ENCODE results near the gene INTS1.

The INTS1 gene

DNA sequence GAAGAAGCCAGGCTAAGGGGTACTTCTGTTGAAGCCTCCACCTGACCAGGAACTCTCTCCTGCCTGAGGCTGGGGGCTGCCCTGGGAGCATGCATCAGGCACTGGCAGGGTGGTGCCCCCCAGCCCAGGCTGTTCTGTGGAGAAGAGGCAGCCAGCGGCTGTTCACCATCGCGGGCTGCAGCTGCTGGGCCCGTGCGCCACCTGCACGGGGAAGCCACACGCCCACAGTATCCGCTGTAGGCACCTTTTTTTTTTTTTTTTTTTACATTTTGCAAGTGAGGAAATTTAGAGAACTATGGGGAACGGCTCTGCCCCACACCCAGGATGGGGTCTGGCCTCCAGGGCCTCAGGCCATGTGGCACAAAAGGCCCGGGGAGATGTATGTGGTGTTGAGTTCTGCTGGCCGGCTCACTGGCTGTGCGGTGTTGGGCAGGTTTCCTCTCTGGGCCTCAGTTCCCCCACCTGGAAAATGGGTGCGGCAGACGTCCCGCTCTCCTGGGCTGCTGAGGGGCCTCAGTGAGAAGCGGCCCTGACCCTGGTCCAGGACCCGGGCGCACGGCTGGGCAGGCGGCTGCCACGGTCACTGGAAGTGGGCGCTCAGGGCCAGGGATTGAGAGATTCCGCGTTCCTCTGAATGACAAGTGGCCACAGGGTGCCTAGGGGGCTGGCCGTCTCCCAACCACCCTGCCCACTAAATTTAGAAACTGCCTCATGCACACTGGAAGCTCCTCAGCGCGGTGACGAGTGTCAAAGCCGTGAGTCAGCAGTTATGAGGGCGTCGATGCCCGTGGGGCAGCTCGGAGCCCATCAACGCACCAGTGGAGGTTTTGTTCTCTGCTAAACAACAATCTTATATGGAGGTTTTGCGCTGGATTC lies 8.8 kb upstream of the INTS1 start:
- Mint-ChIP-seq H3K4me3 (peak overlapping the region; percentile 20), H3K27ac (peak overlapping the region; percentile 90), H3K9me3 (no peaks in the 10 kb centered on the region), H3K4me1 (ENCODE audit: low read depth) (peaks cover 43% of the 10 kb centered on the region), H3K27me3 (peaks cover 13% of the 10 kb centered on the region), H3K36me3 (ENCODE audit: low read depth) (no peaks in the 10 kb centered on the region)
- intact Hi-C loops (cut with micrococcal nuclease): no loop called here

DNA sequence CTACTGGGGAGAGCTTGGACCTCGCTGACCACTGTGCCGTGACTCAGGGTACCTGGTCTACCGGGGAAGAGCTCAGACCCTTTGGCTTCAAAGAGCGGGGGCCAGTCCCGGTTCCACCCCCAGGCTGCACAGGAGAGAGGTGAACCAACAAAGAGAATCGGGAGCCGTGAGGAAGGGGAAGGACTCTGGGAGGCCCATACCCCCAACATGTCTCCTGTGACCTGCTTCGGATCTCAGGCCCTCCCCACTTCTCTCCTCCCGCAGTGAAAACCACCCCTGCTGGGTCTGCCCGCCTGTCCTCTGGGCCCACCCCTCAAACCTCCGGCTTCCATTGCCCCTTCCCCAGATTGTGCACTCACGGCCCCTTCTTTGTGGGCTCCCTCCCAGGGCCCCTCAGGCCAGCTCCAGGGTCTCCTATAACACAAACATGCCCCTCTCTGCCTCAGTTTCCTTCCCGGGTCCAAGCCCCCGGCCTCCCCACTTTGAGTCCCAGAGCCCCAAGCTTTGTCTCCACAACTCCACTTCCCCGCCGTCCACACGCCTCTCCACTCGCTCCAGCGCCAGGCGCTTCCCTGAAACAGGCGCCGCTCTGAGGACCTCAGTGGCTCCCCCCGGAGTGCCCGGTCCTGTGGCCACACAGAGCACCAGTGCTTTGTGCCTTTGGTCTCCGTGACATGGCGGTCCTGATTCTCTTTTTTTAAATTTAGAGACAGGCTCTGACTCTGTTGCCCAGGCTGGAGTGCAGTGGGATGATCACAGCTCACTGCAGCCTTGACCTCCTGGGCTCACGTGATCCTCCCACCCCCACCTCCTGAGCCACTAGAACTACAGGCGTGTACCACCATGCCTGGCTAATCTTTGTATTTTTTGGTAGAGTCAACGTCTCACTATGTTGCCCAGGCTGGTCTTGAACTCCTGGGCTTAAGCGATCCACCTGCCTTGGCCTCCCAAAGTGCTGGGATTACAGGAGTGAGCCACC lies 7.5 kb upstream of the INTS1 start:
- H3K4me3 Mint-ChIP-seq: no peak overlapping the region
- peaks cover 49% of the 10 kb centered on the region for H3K4me1 Mint-ChIP-seq (ENCODE audit: low read depth)
- intact Hi-C loops (cut with micrococcal nuclease): no loop called here
- H3K27ac Mint-ChIP-seq: peak overlapping the region; percentile 90
- no peaks in the 10 kb centered on the region for H3K36me3 Mint-ChIP-seq (ENCODE audit: low read depth)
- H3K9me3 Mint-ChIP-seq: no peaks in the 10 kb centered on the region
- H3K27me3 Mint-ChIP-seq: peaks cover 13% of the 10 kb centered on the region

DNA sequence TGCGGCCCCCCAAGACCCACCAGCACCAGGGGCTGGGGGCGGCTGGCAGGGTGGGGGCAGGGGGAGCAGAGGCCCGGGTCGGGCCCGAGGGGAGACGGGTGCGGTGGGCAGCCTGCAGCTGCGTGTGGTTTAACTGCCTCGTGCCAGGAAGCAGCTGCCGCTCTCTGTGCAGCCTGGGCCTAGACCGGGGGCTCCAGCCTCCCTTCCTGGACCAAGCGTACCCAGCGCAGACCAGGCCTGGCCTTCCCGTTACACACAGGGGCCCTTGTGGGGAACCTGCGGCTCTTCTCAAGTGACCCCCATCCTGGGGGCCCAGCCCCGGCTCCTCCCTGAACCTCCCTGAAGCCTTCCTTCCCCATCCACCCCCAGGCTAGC lies 6.6 kb upstream of the INTS1 start:
- peaks cover 59% of the 10 kb centered on the region for H3K4me1 Mint-ChIP-seq (ENCODE audit: low read depth)
- peaks cover 13% of the 10 kb centered on the region for H3K27me3 Mint-ChIP-seq
- no peaks in the 10 kb centered on the region for H3K9me3 Mint-ChIP-seq
- peak overlapping the region; percentile 90 for H3K27ac Mint-ChIP-seq
- no peaks in the 10 kb centered on the region for H3K36me3 Mint-ChIP-seq (ENCODE audit: low read depth)
- no peak overlapping the region for H3K4me3 Mint-ChIP-seq
- intact Hi-C loops (cut with micrococcal nuclease): no loop called here

DNA sequence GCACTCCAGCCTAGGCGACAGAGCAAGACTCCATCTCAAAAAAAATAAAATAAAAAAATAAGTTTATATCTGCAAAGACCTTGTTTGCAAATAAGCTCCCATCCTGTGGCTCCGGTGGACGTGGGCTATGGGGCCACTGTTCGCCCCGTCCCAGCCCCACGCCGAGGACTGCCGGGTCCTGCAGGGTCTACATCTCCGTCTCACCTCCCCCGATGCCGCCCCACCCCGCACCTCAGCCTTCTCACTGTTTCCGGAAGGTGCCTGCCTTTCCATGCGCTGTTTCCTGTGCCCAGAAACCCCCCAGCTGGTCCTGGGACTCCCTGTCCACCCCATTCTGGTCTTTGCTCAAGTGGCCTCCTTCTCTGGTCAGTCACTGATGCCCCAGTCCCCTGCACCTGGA lies 5.0 kb upstream of the INTS1 start:
- no peak overlapping the region for H3K4me3 Mint-ChIP-seq
- no peaks in the 10 kb centered on the region for H3K9me3 Mint-ChIP-seq
- H3K27ac Mint-ChIP-seq: no peak overlapping the region
- H3K27me3 Mint-ChIP-seq: peaks cover 13% of the 10 kb centered on the region
- no peaks in the 10 kb centered on the region for H3K36me3 Mint-ChIP-seq (ENCODE audit: low read depth)
- intact Hi-C loops (cut with micrococcal nuclease): no loop called here
- peaks cover 53% of the 10 kb centered on the region for H3K4me1 Mint-ChIP-seq (ENCODE audit: low read depth)

GRCh38 chr7:1508277-1508758 lies 4.1 kb upstream of the INTS1 start:
- Mint-ChIP-seq H3K36me3 (ENCODE audit: low read depth) (peaks cover 6% of the 10 kb centered on the region), H3K9me3 (no peaks in the 10 kb centered on the region), H3K4me1 (ENCODE audit: low read depth) (peaks cover 49% of the 10 kb centered on the region), H3K4me3 (no peak overlapping the region), H3K27ac (no peak overlapping the region), H3K27me3 (peaks cover 13% of the 10 kb centered on the region)
- intact Hi-C loops (cut with micrococcal nuclease): no loop called here

- intact Hi-C loops (cut with micrococcal nuclease): loop anchor here (2.0 kb wide), 1 partner anchor 27 kb away; no protein-coding TSS in a partner anchor
- Mint-ChIP-seq H3K27ac (peak overlapping the region; percentile 67), H3K4me1 (ENCODE audit: low read depth) (peaks cover 45% of the 10 kb centered on the region)
Measured at GRCh38 chr7:1505731-1506550, 1.8 kb upstream of the INTS1 start.

DNA sequence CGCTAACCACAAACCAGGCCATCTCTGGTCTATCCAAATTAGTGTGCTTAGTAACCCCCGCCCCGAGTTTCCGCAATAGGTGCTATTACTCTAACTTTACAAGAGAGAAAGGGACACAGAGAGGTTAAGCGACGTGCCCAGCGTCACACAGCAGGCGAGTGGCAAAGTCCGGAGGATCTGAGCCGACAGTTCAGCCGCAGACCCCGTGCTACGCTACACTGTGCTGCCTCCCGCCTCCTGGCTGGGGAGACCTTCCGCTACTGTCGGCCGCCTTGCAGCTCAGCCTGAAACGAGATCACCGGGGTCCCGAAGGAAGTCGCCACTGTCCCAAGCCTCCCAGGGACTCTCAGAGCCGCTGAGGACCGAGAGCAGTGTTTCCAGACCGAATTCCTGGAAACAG lies 799 bp downstream of the INTS1 start:
- peak overlapping the region; percentile 78 for H3K27ac Mint-ChIP-seq
- intact Hi-C loops (cut with micrococcal nuclease): no loop called here
- H3K9me3 Mint-ChIP-seq: no peaks in the 10 kb centered on the region
- peaks cover 54% of the 10 kb centered on the region for H3K36me3 Mint-ChIP-seq (ENCODE audit: low read depth)
- peak overlapping the region; percentile 91 for H3K4me3 Mint-ChIP-seq
- H3K27me3 Mint-ChIP-seq: no peaks in the 10 kb centered on the region
- H3K4me1 Mint-ChIP-seq (ENCODE audit: low read depth): peaks cover 49% of the 10 kb centered on the region

More at GRCh38 chr7:1505731-1506550, 1.8 kb upstream of the INTS1 start:
- no peaks in the 10 kb centered on the region for H3K9me3 Mint-ChIP-seq
- peak overlapping the region; percentile 62 for H3K4me3 Mint-ChIP-seq
- peaks cover 1% of the 10 kb centered on the region for H3K27me3 Mint-ChIP-seq
- peaks cover 29% of the 10 kb centered on the region for H3K36me3 Mint-ChIP-seq (ENCODE audit: low read depth)

- peaks cover 60% of the 10 kb centered on the region for H3K36me3 Mint-ChIP-seq (ENCODE audit: low read depth)
- peak overlapping the region; percentile 78 for H3K27ac Mint-ChIP-seq
- H3K4me1 Mint-ChIP-seq (ENCODE audit: low read depth): peaks cover 49% of the 10 kb centered on the region
- H3K27me3 Mint-ChIP-seq: no peaks in the 10 kb centered on the region
- intact Hi-C loops (cut with micrococcal nuclease): no loop called here
- peak overlapping the region; percentile 91 for H3K4me3 Mint-ChIP-seq
- no peaks in the 10 kb centered on the region for H3K9me3 Mint-ChIP-seq
Measured at GRCh38 chr7:1502845-1503244, 1.3 kb downstream of the INTS1 start.

- intact Hi-C loops (cut with micrococcal nuclease): no loop called here
- no peak overlapping the region for H3K4me3 Mint-ChIP-seq
- H3K4me1 Mint-ChIP-seq (ENCODE audit: low read depth): peaks cover 42% of the 10 kb centered on the region
- peaks cover 71% of the 10 kb centered on the region for H3K36me3 Mint-ChIP-seq (ENCODE audit: low read depth)
- no peaks in the 10 kb centered on the region for H3K9me3 Mint-ChIP-seq
- H3K27ac Mint-ChIP-seq: no peak overlapping the region
- H3K27me3 Mint-ChIP-seq: no peaks in the 10 kb centered on the region
Measured at GRCh38 chr7:1501487-1502270, 2.5 kb downstream of the INTS1 start.

- intact Hi-C loops (cut with micrococcal nuclease): no loop called here
- peaks cover 29% of the 10 kb centered on the region for H3K4me1 Mint-ChIP-seq (ENCODE audit: low read depth)
- no peak overlapping the region for H3K27ac Mint-ChIP-seq
- H3K4me3 Mint-ChIP-seq: no peak overlapping the region
- H3K36me3 Mint-ChIP-seq (ENCODE audit: low read depth): peaks cover 86% of the 10 kb centered on the region
- no peaks in the 10 kb centered on the region for H3K27me3 Mint-ChIP-seq
- H3K9me3 Mint-ChIP-seq: no peaks in the 10 kb centered on the region
Measured at GRCh38 chr7:1500064-1500807, 4.0 kb downstream of the INTS1 start.

- Mint-ChIP-seq H3K4me1 (ENCODE audit: low read depth) (peaks cover 29% of the 10 kb centered on the region), H3K4me3 (no peak overlapping the region), H3K9me3 (no peaks in the 10 kb centered on the region), H3K27me3 (no peaks in the 10 kb centered on the region), H3K36me3 (ENCODE audit: low read depth) (peaks cover 93% of the 10 kb centered on the region), H3K27ac (no peak overlapping the region)
- intact Hi-C loops (cut with micrococcal nuclease): no loop called here
Measured at GRCh38 chr7:1499367-1500029, 4.7 kb downstream of the INTS1 start.

Data from dendritic cell treated with granulocyte-macrophage colony-stimulating factor and Interleukin-4, amounts not matched to agents 40 ng/mL and 50 ng/mL, for 4 days (primary cell).